ENCODE results near the gene ZP1.

ZP1 gene

DNA sequence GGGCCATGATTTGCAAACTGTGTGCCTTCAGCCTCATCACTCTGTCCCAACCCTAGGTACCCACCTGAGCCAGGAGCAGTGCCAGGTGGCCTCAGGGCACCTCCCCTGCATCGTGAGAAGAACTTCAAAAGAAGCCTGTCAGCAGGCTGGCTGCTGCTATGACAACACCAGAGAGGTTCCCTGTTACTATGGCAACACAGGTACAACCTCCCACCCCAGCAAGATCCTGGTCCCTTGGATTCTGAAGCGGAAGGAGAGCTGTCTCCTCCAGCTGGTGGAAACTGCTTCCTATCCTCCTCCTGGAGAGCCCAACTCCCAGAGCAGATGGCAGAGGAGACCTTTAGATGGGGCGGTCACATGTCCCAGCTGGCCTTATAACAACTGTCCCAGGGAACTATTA, 2.9 kb downstream of the ZP1 start:
- H3K4me3 ChIP-seq (replicated peaks; ENCODE audit: low read depth, low read length) = no peak overlapping the region
- no peak for DNase-seq (ENCODE audit: low read depth)
- TF ChIP-seq, protein P1, sequence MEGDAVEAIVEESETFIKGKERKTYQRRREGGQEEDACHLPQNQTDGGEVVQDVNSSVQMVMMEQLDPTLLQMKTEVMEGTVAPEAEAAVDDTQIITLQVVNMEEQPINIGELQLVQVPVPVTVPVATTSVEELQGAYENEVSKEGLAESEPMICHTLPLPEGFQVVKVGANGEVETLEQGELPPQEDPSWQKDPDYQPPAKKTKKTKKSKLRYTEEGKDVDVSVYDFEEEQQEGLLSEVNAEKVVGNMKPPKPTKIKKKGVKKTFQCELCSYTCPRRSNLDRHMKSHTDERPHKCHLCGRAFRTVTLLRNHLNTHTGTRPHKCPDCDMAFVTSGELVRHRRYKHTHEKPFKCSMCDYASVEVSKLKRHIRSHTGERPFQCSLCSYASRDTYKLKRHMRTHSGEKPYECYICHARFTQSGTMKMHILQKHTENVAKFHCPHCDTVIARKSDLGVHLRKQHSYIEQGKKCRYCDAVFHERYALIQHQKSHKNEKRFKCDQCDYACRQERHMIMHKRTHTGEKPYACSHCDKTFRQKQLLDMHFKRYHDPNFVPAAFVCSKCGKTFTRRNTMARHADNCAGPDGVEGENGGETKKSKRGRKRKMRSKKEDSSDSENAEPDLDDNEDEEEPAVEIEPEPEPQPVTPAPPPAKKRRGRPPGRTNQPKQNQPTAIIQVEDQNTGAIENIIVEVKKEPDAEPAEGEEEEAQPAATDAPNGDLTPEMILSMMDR (IDR thresholded peaks at IDR 0.05; ENCODE audit: low read length, missing control alignments) = no peak

GRCh38 chr11:60870733-60871377, 3.5 kb downstream of the ZP1 start:
- TF ChIP-seq, protein P1 (IDR thresholded peaks at IDR 0.05; ENCODE audit: low read length, missing control alignments) = no peak
- no peak for DNase-seq (ENCODE audit: low read depth)
- no peak overlapping the region for H3K4me3 ChIP-seq (replicated peaks; ENCODE audit: low read depth, low read length)

- DNase-seq (ENCODE audit: low read depth) = peak; percentile 63
- no peak overlapping the region for H3K4me3 ChIP-seq (replicated peaks; ENCODE audit: low read depth, low read length)
Observed at GRCh38 chr11:60871378-60872061, 4.2 kb downstream of the ZP1 start.

DNA sequence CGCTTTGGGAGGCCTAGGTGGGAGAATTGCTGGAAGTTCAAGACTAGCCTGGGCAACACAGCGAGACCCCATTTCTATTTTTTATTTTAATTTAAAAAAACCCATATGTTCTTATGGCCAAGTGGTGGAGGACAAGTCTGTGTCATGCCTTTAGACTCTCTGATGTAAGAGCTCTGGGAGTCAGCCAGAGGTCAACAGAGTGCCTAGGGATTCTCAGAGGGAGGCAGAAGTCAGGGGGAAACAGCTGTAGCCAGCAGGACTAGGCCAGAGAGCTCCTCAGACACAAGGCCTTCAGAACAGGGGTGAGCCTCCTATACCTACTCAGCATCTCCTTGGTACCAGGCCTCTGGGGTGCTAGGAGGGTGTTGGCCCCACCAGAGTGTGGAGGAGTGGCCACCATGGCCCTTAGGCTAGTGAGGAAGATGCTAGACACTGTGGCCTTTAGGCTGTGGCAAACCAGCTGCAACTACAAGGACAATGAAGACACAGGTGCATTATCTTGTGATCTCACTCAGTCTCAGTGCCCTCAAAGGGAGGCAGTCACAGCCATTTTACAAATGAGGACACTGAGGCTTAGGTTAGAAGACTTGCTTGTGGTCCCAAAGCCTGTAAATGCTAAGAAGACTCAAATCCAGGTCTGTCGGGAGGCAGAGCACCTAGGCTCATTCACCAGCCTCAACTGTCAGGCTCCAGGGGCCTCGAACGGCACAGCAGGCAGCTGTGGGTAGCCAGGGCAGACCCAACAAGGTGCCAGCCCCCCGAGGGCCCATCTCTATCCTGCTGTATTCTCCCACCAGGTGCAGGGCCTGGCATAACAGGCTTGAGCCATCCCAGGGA, 5.0 kb downstream of the ZP1 start:
- peak; percentile 85 for DNase-seq (ENCODE audit: low read depth)
- no peak overlapping the region for H3K4me3 ChIP-seq (replicated peaks; ENCODE audit: low read depth, low read length)
- TF ChIP-seq, protein P1 (IDR thresholded peaks at IDR 0.05; ENCODE audit: low read length, missing control alignments) = no peak

More at GRCh38 chr11:60871378-60872061, 4.2 kb downstream of the ZP1 start:
- TF ChIP-seq, protein P1 (IDR thresholded peaks at IDR 0.05; ENCODE audit: low read length, missing control alignments) = peak; percentile 36

DNA sequence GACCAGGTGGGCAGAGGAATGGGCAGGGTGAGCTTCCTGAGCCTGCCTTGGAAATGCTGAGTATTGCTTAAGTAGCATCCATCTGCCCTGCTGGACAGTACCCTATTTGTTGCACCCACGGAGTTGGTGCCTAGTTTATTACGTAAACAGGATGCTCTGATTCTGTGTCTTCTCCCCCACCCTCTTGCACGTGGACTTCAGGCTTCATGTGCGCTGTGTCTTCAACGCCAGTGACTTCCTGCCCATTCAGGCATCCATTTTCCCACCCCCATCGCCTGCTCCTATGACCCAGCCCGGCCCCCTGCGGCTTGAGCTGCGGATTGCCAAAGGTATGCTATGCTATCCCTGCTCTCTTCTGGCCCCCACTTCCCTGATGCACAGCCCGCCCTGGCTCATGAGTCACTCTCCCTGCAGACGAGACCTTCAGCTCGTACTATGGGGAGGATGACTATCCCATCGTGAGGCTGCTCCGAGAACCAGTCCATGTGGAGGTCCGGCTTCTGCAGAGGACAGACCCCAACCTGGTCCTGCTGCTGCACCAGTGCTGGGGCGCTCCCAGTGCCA, 5.7 kb downstream of the ZP1 start:
- peak; percentile 88 for DNase-seq (ENCODE audit: low read depth)
- no peak overlapping the region for H3K4me3 ChIP-seq (replicated peaks; ENCODE audit: low read depth, low read length)
- TF ChIP-seq, protein P1 (IDR thresholded peaks at IDR 0.05; ENCODE audit: low read length, missing control alignments) = no peak

GRCh38 chr11:60873533-60873932, 6.2 kb downstream of the ZP1 start:
- no peak overlapping the region for H3K4me3 ChIP-seq (replicated peaks; ENCODE audit: low read depth, low read length)
- TF ChIP-seq, protein P1 (IDR thresholded peaks at IDR 0.05; ENCODE audit: low read length, missing control alignments) = no peak
- DNase-seq (ENCODE audit: low read depth) = no peak
